GM12878 (cell line): ENCODE results near the gene ELAVL2. TPM values are rescaled to one million over a fixed set of nuclear protein-coding genes. Genes with fewer than 3 reads are reported as not detected.

Experiments used
- ATAC-seq: fragments of 200-7000 bp; cut with Tn5 transposase; 3 replicates; pipeline ENCODE4 v1.9.1; 2020; ENCODE audit warnings: mild to moderate bottlenecking, moderate library complexity
- BruUV-seq: library from RNA; stranded (reverse); fragments of 400-500 nt; replicated peaks from 2 replicates; lab custom pipeline; 2021; lab: Mats Ljungman, UMichigan
- CTCF ChIA-PET: fragments of 300-600 bp; sonication (Branson Sonifier 250); formaldehyde crosslinking; extraction: SDS; loops from one replicate; lab custom pipeline; 2021; ENCODE audit warnings: inconsistent platforms; lab: Yijun Ruan, JAX
- POLR2A ChIA-PET: fragments of 350-600 bp; formaldehyde crosslinking; extraction: SDS; loops from one replicate; lab custom pipeline; 2021; ENCODE audit warnings: inconsistent platforms; lab: Charles Lee
- RAD21 ChIA-PET: fragments of 300-600 bp; sonication (Branson Sonifier 250); formaldehyde crosslinking; loops from one replicate; lab custom pipeline; 2023; ENCODE audit warnings: antibody characterized with exemption; ENCODE audit not compliant: unreplicated experiment; lab: Charles Lee
- SMC1A ChIA-PET: fragments of 300-600 bp; sonication (Branson Sonifier 250); formaldehyde crosslinking; loops from one replicate; lab custom pipeline; 2023; ENCODE audit not compliant: unreplicated experiment, uncharacterized antibody; lab: Charles Lee
- DNase-seq: peaks from one replicate; pipeline ENCODE4 v3.0.0-alpha.2; 2011; ENCODE audit warnings: low read depth, low spot score
- FAIRE-seq: peaks from 3 replicates; lab custom pipeline; 2011; peaks lifted over from hg19 to GRCh38; lab: Jason Lieb, UNC
- H2AFZ ChIP-seq: 2 replicates; pipeline ENCODE4 v1.6.0; 2011; ENCODE audit warnings: low read depth, low read length, control low read depth; ENCODE audit not compliant: control insufficient read depth
- H3K27ac ChIP-seq: 2 replicates; pipeline ENCODE4 v1.5.1; 2011; ENCODE audit warnings: control low read depth; ENCODE audit not compliant: control insufficient read depth, insufficient read depth
- H3K27me3 ChIP-seq, 2 experiments: replicated peaks in 1 of 2; 2 replicates each; pipeline versions ENCODE4 v1.6.0 to v1.6.1; 2011; ENCODE audit warnings: low read length in 1 of 2; ENCODE audit not compliant: control insufficient read depth in 2 of 2, insufficient read depth in 2 of 2
- H3K36me3 ChIP-seq, 2 experiments: 2 replicates each; pipeline ENCODE4 v1.5.1; 2011; ENCODE audit warnings: low read length in 1 of 2; ENCODE audit not compliant: control insufficient read depth in 2 of 2, insufficient read depth in 2 of 2
- H3K4me1 ChIP-seq: 2 replicates; pipeline ENCODE4 v1.6.1; 2011; ENCODE audit warnings: mild to moderate bottlenecking, low read length, moderate library complexity, mixed read lengths; ENCODE audit not compliant: control insufficient read depth, insufficient read depth
- H3K4me2 ChIP-seq: 2 replicates; pipeline ENCODE4 v1.6.0; 2011; ENCODE audit warnings: control low read depth; ENCODE audit not compliant: control insufficient read depth, insufficient read depth
- H3K4me3 ChIP-seq: fragments of 200-600 bp; sonication (generic); 2 replicates; pipeline ENCODE4 v1.5.1; 2016
- H3K79me2 ChIP-seq: 2 replicates; pipeline ENCODE4 v1.6.0; 2011; ENCODE audit warnings: low read length; ENCODE audit not compliant: control insufficient read depth, insufficient read depth
- H3K9ac ChIP-seq: 2 replicates; pipeline ENCODE4 v1.8.0; 2011; ENCODE audit warnings: low read length, control low read depth, mixed read lengths; ENCODE audit not compliant: control insufficient read depth, insufficient read depth
- H3K9me3 ChIP-seq: replicated peaks from 3 replicates; pipeline ENCODE4 v1.5.1; 2011; ENCODE audit warnings: mild to moderate bottlenecking, low read length; ENCODE audit not compliant: control insufficient read depth, insufficient read depth
- H4K20me1 ChIP-seq: 2 replicates; pipeline ENCODE4 v1.6.0; 2011; ENCODE audit not compliant: control insufficient read depth, insufficient read depth
- CBX5 ChIP-seq: sonication (generic); IDR thresholded peaks from 2 replicates; pipeline ENCODE4 v1.6.1; 2016; ENCODE audit warnings: low read depth, moderate library complexity, mild to moderate bottlenecking, inconsistent platforms
- E2F8 ChIP-seq: fragments of 450-650 bp; IDR thresholded peaks from 2 replicates; pipeline ENCODE4 v1.6.1; 2018; ENCODE audit warnings: mild to moderate bottlenecking, low read depth, moderate library complexity; ENCODE audit not compliant: partially characterized antibody
- EP300 ChIP-seq, 2 experiments: fragments of 150-350 bp in 1 of 2; IDR thresholded peaks; 2 replicates each; pipeline ENCODE4 v1.6.1; 2011 to 2012; ENCODE audit warnings: low read depth in 2 of 2, low read length in 2 of 2, borderline replicate concordance in 1 of 2, improper control_type of control experiment in 1 of 2, inconsistent platforms in 1 of 2; ENCODE audit not compliant: control insufficient read depth in 1 of 2
- EZH2 ChIP-seq: IDR thresholded peaks from 2 replicates; pipeline ENCODE4 v1.6.1; 2012; ENCODE audit warnings: low read depth, mild to moderate bottlenecking, control low read depth, inconsistent platforms, low read length, borderline replicate concordance; ENCODE audit not compliant: control insufficient read depth
- NKRF ChIP-seq: fragments of 450-650 bp; conservative IDR thresholded peaks from 2 replicates; pipeline ENCODE4 v1.6.1; 2017; ENCODE audit warnings: mild to moderate bottlenecking, moderate library complexity
- RBBP5 ChIP-seq: fragments of 200-600 bp; sonication (generic); conservative IDR thresholded peaks from 2 replicates; pipeline ENCODE4 v1.6.1; 2016
- SREBF2 ChIP-seq: IDR thresholded peaks from 2 replicates; pipeline ENCODE4 v1.6.1; 2012; ENCODE audit warnings: mild to moderate bottlenecking, low read length
- TCF12 ChIP-seq: IDR thresholded peaks from 2 replicates; pipeline ENCODE4 v1.6.1; 2011; ENCODE audit warnings: low read depth, mild to moderate bottlenecking, low read length
- YBX1 ChIP-seq: fragments of 450-650 bp; IDR thresholded peaks from 2 replicates; pipeline ENCODE4 v1.6.1; 2016; ENCODE audit warnings: antibody characterized with exemption
- ZBTB11 ChIP-seq: fragments of 450-650 bp; formaldehyde crosslinking; IDR thresholded peaks from 2 replicates; pipeline ENCODE4 v1.5.0; 2022; ENCODE audit warnings: mild to moderate bottlenecking, missing genetic modification characterization
- ZBTB33 ChIP-seq: fragments of 450-650 bp; IDR thresholded peaks from 2 replicates; pipeline ENCODE4 v1.6.1; 2017; ENCODE audit warnings: mild to moderate bottlenecking
- WGBS: methylation state at CpG from one replicate; pipeline ENCODE4 v1.1.6; 2016; ENCODE audit warnings: low lambda C conversion rate; ENCODE audit not compliant: insufficient replicate concordance, insufficient coverage; ENCODE audit errors: missing lambda C conversion rate; 5-methylcytosine and 5-hydroxymethylcytosine counted together
- in situ Hi-C: fragments of 300-500 bp; cut with MboI; formaldehyde crosslinking; loops from 9 replicates; pipeline ENCODE4 v1.14.3; 2018; ENCODE audit warnings: mixed read lengths
- intact Hi-C: fragments of 100-400 bp; cut with micrococcal nuclease; formaldehyde crosslinking; loops from one replicate; pipeline ENCODE4 v1.14.2; 2022; ENCODE audit not compliant: unreplicated experiment
- polyA plus RNA-seq, 11 experiments: library from polyadenylated mRNA; depleted of rRNA in 4 of 11; unstranded in 6 of 11; stranded (reverse) in 5 of 11; fragments of >200 nt; fragmentation: Nextera tagmentation in 4 of 11; fragmentation: Illumina TruSeq in 1 of 11; extraction: Ambion mirVana in 4 of 11; extraction: Trizol in 1 of 11; gene quantifications; 1 replicate in 1 of 11; 2 replicates in 10 of 11; pipeline versions ENCODE4 v1.2.1 to v1.2.3, GENCODE V29; 2011 to 2016; ENCODE audit warnings: inconsistent platforms in 2 of 11, missing spikeins in 2 of 11, low read depth in 1 of 11
- total RNA-seq, 4 experiments: library from RNA; depleted of rRNA in 3 of 4; stranded (reverse); fragments of >200 nt in 3 of 4; fragmentation: Illumina TruSeq in 1 of 4; extraction: Trizol in 1 of 4; gene quantifications; 2 replicates each; pipeline versions ENCODE4 v1.2.1 to v1.2.3, GENCODE V29; 2013 to 2021

Gene ELAVL2
- total and polyA plus RNA-seq, 10 of the 15 experiments (the other 5 are each of a cell fraction or from before 2014, with no cell fraction given), result 0.24 to 2.6 (median 0.76) TPM

- TF ChIP-seq ZBTB11 (CRISPR knock-in tag) (no peak), YBX1 (no peak)
These were observed 148.6 kb downstream of the ELAVL2 start (continued) for GRCh38 chr9:23677446-23677845.

- no peak overlapping the region for H3K9ac ChIP-seq
- H4K20me1 ChIP-seq, result no peaks in the 10 kb centered on the region
- 39% methylated on average over 6 of the region's 6 CpGs for WGBS
- no TSS peak for BruUV-seq
- RAD21 ChIA-PET, result interaction anchor here (2.3 kb wide), 1 partner anchor 12 kb away, joined by 6 read pairs; no protein-coding TSS in a partner anchor
- CTCF ChIA-PET, result interaction anchor here (1.1 to 1.3 kb wide), 3 partner anchors 11 to 425 kb away, joined by 3 to 4 read pairs (median 3); no protein-coding TSS in a partner anchor
- no peaks in the 10 kb centered on the region for H3K27me3 ChIP-seq
- H3K4me2 ChIP-seq, result no peak overlapping the region
- FAIRE-seq, result no peak
- no peaks in the 10 kb centered on the region for H3K4me1 ChIP-seq
- ATAC-seq, result no peak
- no peak overlapping the region for H3K4me3 ChIP-seq
- no peaks in the 10 kb centered on the region for H3K36me3 ChIP-seq
- SMC1A ChIA-PET, result interaction anchor here (1.2 kb wide), 2 partner anchors 9 to 10 kb away, joined by 3 to 4 read pairs; no protein-coding TSS in a partner anchor
- no peak for DNase-seq
- intact Hi-C loops (no loop called here), in situ Hi-C loops (no loop called here)
- no peaks in the 10 kb centered on the region for H3K79me2 ChIP-seq
- H3K9me3 ChIP-seq, result no peaks in the 10 kb centered on the region
- no peak overlapping the region for H3K27ac ChIP-seq
- no peak overlapping the region for H2AFZ ChIP-seq
- POLR2A ChIA-PET, result no interaction called here
- TF ChIP-seq ZBTB33, result no peak
- no peak for TF ChIP-seq E2F8
- TF ChIP-seq RBBP5, result no peak
- no peak for TF ChIP-seq CBX5
- TF ChIP-seq NKRF, result no peak
- TF ChIP-seq TCF12, result no peak
- TF ChIP-seq EP300 (IDR thresholded peaks at IDR 0.05; ENCODE audit: borderline replicate concordance in 1 of 2, control insufficient read depth in 1 of 2, low read depth in 2 of 2, low read length in 2 of 2), result no peak
- TF ChIP-seq SREBF2, result no peak
- TF ChIP-seq EZH2, result no peak
These were observed 151.9 kb downstream of the ELAVL2 start for GRCh38 chr9:23674016-23674585.
